HG03442 (cell line): Measurements from ENCODE around the gene HSD3B2.

Experiments
- ATAC-seq: cut with Tn5 transposase; IDR thresholded peaks from one replicate; pipeline ENCODE4 v1.9.1; 2021; ENCODE audit warnings: mild to moderate bottlenecking, moderate library complexity; ENCODE audit not compliant: unreplicated experiment

HSD3B2 gene

GRCh38 chr1:119394085-119394484 lies 20.9 kb upstream of the HSD3B2 start:
- no peak for ATAC-seq

GRCh38 chr1:119396982-119397381 lies 18.0 kb upstream of the HSD3B2 start:
- no peak for ATAC-seq

- no peak for ATAC-seq
These were observed 17.0 kb upstream of the HSD3B2 start for GRCh38 chr1:119397986-119398385.

- no peak for ATAC-seq
These were observed 10.2 kb upstream of the HSD3B2 start for GRCh38 chr1:119404736-119405135.

- no peak for ATAC-seq
These were observed 5.2 kb upstream of the HSD3B2 start for GRCh38 chr1:119409731-119410130.

- ATAC-seq = no peak
These were observed 4.0 kb upstream of the HSD3B2 start for GRCh38 chr1:119410961-119411360.

GRCh38 chr1:119416006-119416640 lies 1.2 kb downstream of the HSD3B2 start:
- ATAC-seq = no peak

- no peak for ATAC-seq
These were observed 4.2 kb downstream of the HSD3B2 start for GRCh38 chr1:119419109-119419508.

- no peak for ATAC-seq
These were observed 5.7 kb downstream of the HSD3B2 start for GRCh38 chr1:119420638-119421037.

GRCh38 chr1:119422631-119423030 lies 7.7 kb downstream of the HSD3B2 start:
- no peak for ATAC-seq

GRCh38 chr1:119428991-119429390 lies 14.0 kb downstream of the HSD3B2 start:
- ATAC-seq = no peak

- no peak for ATAC-seq
These were observed 14.7 kb downstream of the HSD3B2 start for GRCh38 chr1:119429687-119430086.

GRCh38 chr1:119430486-119430885 lies 15.5 kb downstream of the HSD3B2 start:
- ATAC-seq = no peak

GRCh38 chr1:119431836-119432235 lies 16.9 kb downstream of the HSD3B2 start:
- ATAC-seq = no peak

- ATAC-seq = no peak
These were observed 20.1 kb downstream of the HSD3B2 start for GRCh38 chr1:119435052-119435451.

GRCh38 chr1:119438761-119439160 lies 23.8 kb downstream of the HSD3B2 start:
- no peak for ATAC-seq

- ATAC-seq = no peak
These were observed 25.9 kb downstream of the HSD3B2 start for GRCh38 chr1:119440721-119441307.

GRCh38 chr1:119442756-119443155 lies 27.8 kb downstream of the HSD3B2 start:
- no peak for ATAC-seq

- no peak for ATAC-seq
These were observed 31.4 kb downstream of the HSD3B2 start for GRCh38 chr1:119446321-119446720.

GRCh38 chr1:119447344-119448126 lies 32.6 kb downstream of the HSD3B2 start:
- no peak for ATAC-seq

GRCh38 chr1:119448127-119448511 lies 33.2 kb downstream of the HSD3B2 start:
- no peak for ATAC-seq

- ATAC-seq = no peak
These were observed 35.0 kb downstream of the HSD3B2 start for GRCh38 chr1:119449971-119450370.
